Esophagus (tissue), 2 donors: ENCODE data around the gene ASAH2. TPM values are rescaled to one million over a fixed set of nuclear protein-coding genes. Genes with fewer than 3 reads are reported as not detected.

Experiments used
- H3K27ac ChIP-seq, 2 donors: one replicate each; pipeline ENCODE4 v1.5.1; 2013; ENCODE audit warnings: low read depth in 2 of 2, mild to moderate bottlenecking in 2 of 2, inconsistent platforms in 1 of 2, low read length in 1 of 2, moderate library complexity in 1 of 2
- H3K27me3 ChIP-seq, 2 donors: one replicate each; pipeline ENCODE4 v1.6.1; 2013; ENCODE audit warnings: low read length in 2 of 2, control low read depth in 1 of 2, mild to moderate bottlenecking in 1 of 2; ENCODE audit not compliant: insufficient read depth in 2 of 2, control insufficient read depth in 1 of 2
- H3K36me3 ChIP-seq, 2 donors: one replicate each; pipeline ENCODE4 v1.6.1; 2013; ENCODE audit warnings: low read length in 1 of 2; ENCODE audit not compliant: control insufficient read depth in 2 of 2, insufficient read depth in 2 of 2
- H3K4me1 ChIP-seq, 2 donors: one replicate each; pipeline ENCODE4 v1.6.1; 2013; ENCODE audit warnings: low read length in 1 of 2; ENCODE audit not compliant: control insufficient read depth in 2 of 2, insufficient read depth in 2 of 2
- H3K4me3 ChIP-seq, 2 donors: one replicate each; pipeline ENCODE4 v1.5.1; 2013; ENCODE audit warnings: low read length in 2 of 2, mild to moderate bottlenecking in 2 of 2, low read depth in 1 of 2, moderate library complexity in 1 of 2
- H3K9me3 ChIP-seq, 2 donors: one replicate each; pipeline ENCODE4 v1.6.1; 2013; ENCODE audit warnings: mild to moderate bottlenecking in 2 of 2, low read depth in 1 of 2, low read length in 1 of 2, moderate library complexity in 1 of 2; ENCODE audit not compliant: control insufficient read depth in 2 of 2, insufficient read depth in 1 of 2
- WGBS, 2 donors: extraction: QIAGEN DNeasy Blood & Tissue Kit; methylation state at CpG; one replicate each; pipeline ENCODE4 v1.1.7; 2013; 5-methylcytosine and 5-hydroxymethylcytosine counted together
- polyA plus RNA-seq, 2 donors: library from polyadenylated mRNA; stranded (reverse); fragments of 200-250 nt; gene quantifications; one replicate each; pipeline ENCODE4 v1.2.3, GENCODE V29; 2013
- donor health status: healthy with polysubstance abuse.
- donor health status: Bipolar disorder and iron deficiency.

ASAH2 gene
- polyA plus RNA-seq: under 1 TPM; 0.18 to 0.20 TPM

DNA sequence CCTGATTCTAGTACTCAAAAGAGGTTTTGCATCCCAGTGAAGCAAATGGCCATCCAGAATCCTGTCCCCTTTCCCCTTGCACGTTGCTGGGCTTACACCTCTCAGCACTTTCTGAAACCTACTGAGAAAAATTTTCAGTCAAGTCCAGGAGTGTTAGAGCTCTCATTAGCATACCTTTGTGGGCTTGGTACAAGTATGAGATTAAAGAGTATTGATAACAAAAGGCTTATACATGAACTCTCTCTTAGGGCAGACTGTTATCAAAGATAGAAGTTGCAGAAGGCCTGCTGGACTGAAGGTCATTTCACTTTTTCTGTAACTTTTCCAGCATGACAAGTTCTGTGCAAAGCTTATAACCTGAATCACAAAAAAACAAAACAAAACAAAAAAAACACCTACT, at the start of gene ASAH2:
Gene ASAH2, minus strand, starts transcription at position 123 of the 400 bp plus-strand sequence. CDS start 2,906 bp downstream, outside the sequence.
- Histone ChIP-seq H3K4me3 (no peak within 1 kb of the TSS), H3K9me3 (no peaks in the 10 kb centered on the region), H3K27ac (no peak within 1 kb of the TSS), H3K36me3 (no peaks in the 10 kb centered on the region), H3K4me1 (no peaks in the 10 kb centered on the region), H3K27me3 (no peaks in the 10 kb centered on the region)
- 38 to 42% methylated on average over 1 of the region's 1 CpG for WGBS, 2 donors

DNA sequence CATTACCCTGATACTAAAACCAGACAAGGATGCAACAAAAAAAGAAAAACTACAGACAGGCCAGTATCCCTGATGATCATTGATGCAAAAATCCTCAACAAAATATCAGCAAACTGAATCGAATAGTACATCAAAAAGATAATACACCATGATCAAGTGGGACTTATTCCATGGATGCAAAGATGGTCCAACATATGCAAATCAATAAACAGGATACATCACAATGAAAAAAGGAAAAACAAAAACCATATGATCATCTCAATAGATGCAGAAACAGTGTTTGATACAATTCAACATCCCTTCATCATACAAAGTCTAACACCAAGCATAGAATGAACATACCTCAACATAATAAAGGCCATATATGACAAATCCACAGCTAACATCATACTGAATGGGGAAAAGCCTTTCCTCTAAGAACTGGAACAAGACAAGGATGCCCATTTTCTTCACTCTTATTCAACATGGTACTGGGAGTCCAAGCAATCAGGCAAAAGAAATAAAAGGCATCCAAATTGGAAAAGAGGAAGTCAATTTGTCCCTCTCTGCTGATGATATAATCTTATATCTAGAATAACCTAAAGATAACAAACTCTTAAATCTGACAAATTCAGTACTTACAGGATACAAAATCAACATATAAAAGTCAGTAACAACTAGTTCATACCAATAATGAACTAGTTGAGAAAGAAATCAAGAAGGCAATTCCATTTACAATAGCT, 48.8 kb upstream of the ASAH2 start:
- Histone ChIP-seq H3K27me3 (no peaks in the 10 kb centered on the region), H3K36me3 (no peaks in the 10 kb centered on the region), H3K4me3 (no peak overlapping the region), H3K4me1 (no peaks in the 10 kb centered on the region), H3K9me3 (no peaks in the 10 kb centered on the region), H3K27ac (no peak overlapping the region)
- 95 to 96% methylated on average over 1 of the region's 1 CpG for WGBS, 2 donors

DNA sequence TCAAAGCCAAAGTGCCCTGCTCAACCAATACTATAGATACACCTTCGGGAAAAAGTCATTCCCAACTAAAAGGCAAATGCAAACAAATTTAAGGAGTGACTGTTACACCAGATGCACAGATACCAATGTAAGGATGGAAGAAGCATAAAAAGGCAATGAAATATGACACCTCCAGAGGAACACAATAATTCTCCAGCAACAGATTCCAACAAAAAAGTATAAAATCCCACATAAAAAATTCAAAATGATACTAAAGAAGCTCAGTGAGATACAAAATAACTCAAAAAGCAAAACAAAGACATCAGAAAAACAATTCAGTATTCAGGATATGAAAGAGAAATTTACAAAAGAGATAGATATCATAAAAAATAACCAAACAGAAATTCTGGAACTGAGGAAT, 44.1 kb upstream of the ASAH2 start:
- H3K27me3 ChIP-seq: no peaks in the 10 kb centered on the region
- no peaks in the 10 kb centered on the region for H3K36me3 ChIP-seq
- H3K9me3 ChIP-seq: no peaks in the 10 kb centered on the region
- no peaks in the 10 kb centered on the region for H3K4me1 ChIP-seq
- 73 to 86% methylated on average over 1 of the region's 1 CpG for WGBS, 2 donors
- no peak overlapping the region for H3K4me3 ChIP-seq
- no peak overlapping the region for H3K27ac ChIP-seq

DNA sequence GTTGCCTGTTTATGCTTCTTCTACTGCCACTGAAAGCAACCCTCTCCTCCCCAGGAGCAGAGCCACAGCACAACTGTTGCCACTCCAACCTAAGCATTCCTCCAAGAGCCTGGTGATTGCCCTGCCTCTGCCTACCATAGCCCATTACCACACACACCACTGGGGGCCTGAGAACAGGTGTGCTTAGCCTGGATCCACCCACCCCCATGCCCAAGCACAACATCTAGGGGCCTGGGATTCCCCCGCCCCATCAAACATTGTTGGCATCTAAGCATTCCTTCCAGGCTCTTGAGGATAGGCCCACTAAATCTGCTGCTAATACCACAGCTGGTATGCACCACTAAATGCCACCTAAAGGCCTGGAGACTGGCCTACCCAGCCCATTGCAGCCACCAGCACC, 43.3 kb upstream of the ASAH2 start:
- 94 to 100% methylated on average over 1 of the region's 1 CpG for WGBS, 2 donors
- H3K27me3 ChIP-seq: no peaks in the 10 kb centered on the region
- H3K4me1 ChIP-seq: no peaks in the 10 kb centered on the region
- H3K9me3 ChIP-seq: no peaks in the 10 kb centered on the region
- no peak overlapping the region for H3K4me3 ChIP-seq
- no peaks in the 10 kb centered on the region for H3K36me3 ChIP-seq
- no peak overlapping the region for H3K27ac ChIP-seq

DNA sequence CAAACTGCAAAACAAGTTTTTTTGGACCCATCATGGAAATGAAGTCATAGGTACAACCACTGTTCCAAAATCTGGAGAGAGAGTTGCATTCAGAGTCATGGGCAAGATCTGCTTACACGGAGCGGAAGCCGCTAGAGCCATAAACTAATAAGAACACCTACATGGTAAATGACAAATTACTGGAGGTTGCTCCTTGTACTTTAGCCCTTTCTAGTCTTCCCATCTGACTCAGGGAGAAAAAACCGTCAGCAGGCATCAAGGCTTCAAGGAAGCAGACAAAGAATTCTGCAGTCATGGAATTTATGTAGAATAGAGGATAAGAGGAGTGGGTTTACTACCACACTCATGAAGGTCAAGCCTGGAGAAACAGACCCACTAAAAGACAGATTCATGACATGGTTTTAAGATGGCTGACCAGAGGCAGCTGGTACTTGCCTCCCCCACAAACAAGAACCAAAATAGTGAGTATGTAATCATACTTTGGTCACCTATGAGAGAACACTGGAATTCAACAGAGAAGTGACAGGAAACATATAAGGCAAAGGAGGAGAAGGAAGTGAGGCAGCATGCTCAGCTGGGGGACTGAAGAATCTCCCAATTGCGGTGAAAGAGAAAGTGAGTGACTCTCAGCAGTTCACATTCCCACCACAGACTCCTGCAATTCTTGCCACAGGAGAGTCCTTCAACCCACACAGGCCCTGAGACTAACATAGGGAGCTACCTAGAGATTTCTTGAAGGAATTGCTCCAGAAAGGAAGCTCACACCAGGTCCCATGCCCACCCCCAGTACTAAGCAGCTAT, 42.4 kb upstream of the ASAH2 start:
- no peaks in the 10 kb centered on the region for H3K27me3 ChIP-seq
- 74 to 91% methylated on average over 5 of the region's 5 CpGs for WGBS, 2 donors
- no peak overlapping the region for H3K27ac ChIP-seq
- no peaks in the 10 kb centered on the region for H3K36me3 ChIP-seq
- H3K4me1 ChIP-seq: no peaks in the 10 kb centered on the region
- H3K9me3 ChIP-seq: no peaks in the 10 kb centered on the region
- H3K4me3 ChIP-seq: no peak overlapping the region

DNA sequence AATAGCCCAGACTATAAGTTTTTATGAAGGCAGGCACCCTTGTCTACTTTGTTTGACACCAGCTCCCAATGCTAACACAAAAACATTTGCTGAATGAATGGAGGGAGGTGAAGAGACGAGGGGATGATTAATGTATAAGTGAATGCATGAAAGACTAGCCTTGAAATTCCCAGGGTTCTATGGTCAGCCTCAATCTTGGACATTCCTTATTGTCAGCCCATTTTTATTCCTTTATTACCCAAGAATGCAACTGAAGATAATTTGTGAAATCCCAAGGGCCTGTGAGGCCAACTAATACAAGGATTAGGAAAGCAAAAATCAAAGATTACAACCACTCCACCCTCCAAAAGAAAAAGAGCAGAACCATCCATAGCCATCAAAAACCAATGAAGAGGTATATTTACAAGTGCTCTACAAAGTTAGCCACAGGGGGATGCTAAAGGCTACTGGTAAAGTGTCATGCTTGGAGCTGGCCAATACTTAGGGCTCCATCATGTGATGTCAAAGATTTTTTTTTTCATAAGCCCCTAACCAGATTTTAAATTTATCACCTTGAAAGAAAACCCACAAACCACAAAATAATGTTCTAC, 40.0 kb upstream of the ASAH2 start:
- H3K9me3 ChIP-seq: no peaks in the 10 kb centered on the region

DNA sequence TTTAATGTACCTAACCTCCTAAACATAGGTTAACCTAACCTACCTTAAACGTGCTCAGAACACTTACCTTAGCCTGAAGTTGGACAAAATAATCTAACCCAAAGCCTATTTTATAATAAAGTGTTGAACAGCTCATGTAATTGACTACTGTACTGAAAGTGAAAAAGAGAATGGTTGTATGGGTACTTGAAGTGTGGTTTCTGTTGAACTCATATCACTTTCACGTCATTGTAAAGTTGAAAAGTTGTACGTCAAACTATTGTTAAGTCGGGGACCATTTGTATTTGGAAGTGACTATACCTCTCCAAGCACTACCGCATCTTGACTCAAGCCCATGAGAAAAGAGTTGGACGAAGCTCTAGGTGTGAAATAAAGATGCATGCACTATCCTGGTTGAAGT, 37.9 kb upstream of the ASAH2 start:
- Histone ChIP-seq H3K4me1 (peaks cover 0 to 2% of the 10 kb centered on the region in 2 donors), H3K9me3 (no peaks in the 10 kb centered on the region), H3K36me3 (no peaks in the 10 kb centered on the region), H3K4me3 (no peak overlapping the region), H3K27ac (no peak overlapping the region), H3K27me3 (no peaks in the 10 kb centered on the region)
- 83 to 85% methylated on average over 6 of the region's 6 CpGs for WGBS, 2 donors

More for the DNA sequence above, 40.0 kb upstream of the ASAH2 start:
- no peak overlapping the region for H3K4me3 ChIP-seq
- peaks cover 0 to 2% of the 10 kb centered on the region in 2 donors for H3K4me1 ChIP-seq
- WGBS, 2 donors: 63 to 67% methylated on average over 1 of the region's 1 CpG
- no peak overlapping the region for H3K27ac ChIP-seq
- H3K27me3 ChIP-seq: no peaks in the 10 kb centered on the region
- no peaks in the 10 kb centered on the region for H3K36me3 ChIP-seq

DNA sequence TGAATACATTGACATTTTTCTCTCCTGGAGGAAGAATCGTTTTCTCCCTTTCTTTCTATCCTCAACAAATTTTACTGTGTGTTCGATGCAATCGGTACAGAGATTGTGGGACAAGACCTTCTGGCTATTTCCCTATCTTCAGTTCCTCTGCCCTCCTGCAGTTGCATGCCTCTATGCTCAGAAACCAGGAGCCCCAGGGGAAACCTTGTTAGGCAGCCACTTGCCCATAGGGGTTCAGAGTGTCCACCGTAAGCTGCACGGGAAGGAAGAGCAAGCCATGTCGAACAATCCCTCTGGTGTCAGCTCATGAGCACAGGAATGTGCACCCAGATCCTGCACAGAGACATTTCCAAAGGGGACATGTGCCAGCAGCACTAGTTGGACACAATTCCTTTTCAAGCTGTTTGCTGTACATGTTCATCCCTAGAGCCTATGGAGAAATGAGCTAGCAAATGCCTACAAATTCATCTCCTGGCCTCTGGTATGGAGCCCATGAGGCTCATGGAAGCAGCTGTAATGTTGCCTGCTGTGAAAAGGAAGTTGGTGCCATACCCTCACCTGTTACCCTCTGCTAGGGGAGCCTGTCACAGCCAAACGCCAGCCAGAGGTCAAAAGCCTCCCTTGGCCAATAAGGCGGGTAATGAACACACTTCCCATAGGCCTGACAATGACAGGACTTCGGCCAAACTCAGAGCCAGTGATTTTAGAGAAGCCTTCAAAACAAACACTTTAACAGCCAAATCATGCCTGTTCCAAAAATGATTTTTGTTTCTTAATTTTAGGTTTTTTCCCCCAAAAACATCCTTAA, 35.9 kb upstream of the ASAH2 start:
- H3K27me3 ChIP-seq: no peaks in the 10 kb centered on the region
- no peak overlapping the region for H3K27ac ChIP-seq
- H3K36me3 ChIP-seq: no peaks in the 10 kb centered on the region
- peaks cover 0 to 2% of the 10 kb centered on the region in 2 donors for H3K4me1 ChIP-seq
- 69 to 70% methylated on average over 9 of the region's 9 CpGs for WGBS, 2 donors
- H3K4me3 ChIP-seq: no peak overlapping the region
- H3K9me3 ChIP-seq: no peaks in the 10 kb centered on the region

DNA sequence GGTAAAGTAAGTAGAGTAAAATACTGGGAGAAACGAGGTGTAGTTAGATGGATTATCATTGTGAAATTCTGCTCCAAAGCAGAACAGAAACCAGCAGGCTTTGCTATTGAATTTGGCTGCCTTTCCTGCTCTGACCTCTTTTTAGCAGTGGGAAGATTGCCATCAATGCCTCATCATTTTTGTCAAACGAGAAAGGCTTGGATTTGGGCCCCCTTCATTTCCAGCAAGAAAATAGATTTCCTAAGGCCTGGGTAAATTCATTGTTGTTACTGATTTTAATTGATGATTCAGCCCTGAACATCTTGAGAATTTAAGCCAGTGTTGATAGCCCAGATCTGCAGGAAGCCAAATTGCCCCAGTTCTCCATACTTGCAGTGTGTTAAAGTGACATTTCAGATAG, 35.2 kb upstream of the ASAH2 start:
- H3K9me3 ChIP-seq: no peaks in the 10 kb centered on the region
- H3K4me1 ChIP-seq: peaks cover 0 to 2% of the 10 kb centered on the region in 2 donors
- no peak overlapping the region for H3K27ac ChIP-seq
- 14 to 35% methylated on average over 2 of the region's 2 CpGs for WGBS, 2 donors
- H3K4me3 ChIP-seq: no peak overlapping the region
- no peaks in the 10 kb centered on the region for H3K36me3 ChIP-seq
- no peaks in the 10 kb centered on the region for H3K27me3 ChIP-seq
